KOPT-K1 (cell line): ENCODE results near the gene SCARB1.

Source experiments
- H3K27ac ChIP-seq: fragments of 200-600 bp; sonication (generic); 2 replicates; pipeline ENCODE4 v1.5.1; 2016; ENCODE audit warnings: antibody characterized with exemption, mild to moderate bottlenecking, low read depth, low read length; ENCODE audit not compliant: poor library complexity, severe bottlenecking
- H3K36me3 ChIP-seq: fragments of 200-600 bp; sonication (generic); 2 replicates; pipeline ENCODE4 v1.5.1; 2017; ENCODE audit warnings: antibody characterized with exemption, mild to moderate bottlenecking, low read length, moderate library complexity; ENCODE audit not compliant: insufficient read depth
- H3K9me3 ChIP-seq: fragments of 200-600 bp; sonication (generic); 2 replicates; pipeline ENCODE4 v1.5.1; 2017; ENCODE audit warnings: antibody characterized with exemption, low read length, mild to moderate bottlenecking; ENCODE audit not compliant: insufficient read depth, poor library complexity, severe bottlenecking

SCARB1 gene

DNA sequence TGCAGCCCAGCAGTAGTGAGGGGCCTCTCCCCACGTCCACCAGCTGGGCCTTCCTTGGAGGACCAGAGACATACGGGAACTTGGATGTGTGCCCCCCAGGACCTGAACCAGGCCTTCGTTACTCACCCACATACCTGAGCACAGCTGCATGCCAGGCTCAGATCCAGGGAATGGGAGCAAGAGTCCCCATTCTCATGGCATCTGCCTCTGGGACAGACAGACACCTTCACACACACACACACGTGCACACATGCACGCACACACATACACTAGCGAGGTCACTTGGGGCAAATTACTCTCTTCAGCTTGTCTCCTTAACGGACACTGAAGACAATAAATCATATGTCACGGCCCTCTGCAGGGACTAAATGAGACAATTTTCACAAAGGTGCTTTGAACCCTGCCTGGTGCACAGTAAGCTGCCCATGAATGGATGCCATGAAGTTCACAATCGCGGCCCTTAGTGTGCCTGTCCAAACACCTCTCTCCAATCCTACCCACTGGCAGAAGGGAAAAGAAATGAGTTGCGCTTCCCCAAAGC is 5.7 kb downstream of the SCARB1 start:
- Histone ChIP-seq H3K9me3 (no peaks in the 10 kb centered on the region), H3K27ac (no peak overlapping the region), H3K36me3 (peaks cover 43% of the 10 kb centered on the region)

DNA sequence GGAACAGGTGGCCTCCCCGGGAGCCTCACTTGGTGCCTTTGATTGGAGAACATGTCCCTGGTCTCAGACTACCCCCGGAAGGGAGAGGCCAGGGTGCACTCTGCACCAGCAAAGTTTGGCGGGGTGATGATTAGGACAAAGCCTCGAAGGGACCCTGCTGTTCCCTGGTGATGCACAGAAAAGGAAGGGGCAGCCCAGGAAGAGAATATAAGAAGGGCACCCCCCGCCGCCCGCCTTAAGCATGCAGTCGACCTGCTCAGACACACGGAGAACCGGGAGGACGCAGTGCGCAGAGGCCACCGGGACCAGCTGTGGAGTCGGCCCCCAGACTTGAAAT is 6.9 kb downstream of the SCARB1 start:
- no peaks in the 10 kb centered on the region for H3K9me3 ChIP-seq
- peaks cover 40% of the 10 kb centered on the region for H3K36me3 ChIP-seq
- no peak overlapping the region for H3K27ac ChIP-seq

DNA sequence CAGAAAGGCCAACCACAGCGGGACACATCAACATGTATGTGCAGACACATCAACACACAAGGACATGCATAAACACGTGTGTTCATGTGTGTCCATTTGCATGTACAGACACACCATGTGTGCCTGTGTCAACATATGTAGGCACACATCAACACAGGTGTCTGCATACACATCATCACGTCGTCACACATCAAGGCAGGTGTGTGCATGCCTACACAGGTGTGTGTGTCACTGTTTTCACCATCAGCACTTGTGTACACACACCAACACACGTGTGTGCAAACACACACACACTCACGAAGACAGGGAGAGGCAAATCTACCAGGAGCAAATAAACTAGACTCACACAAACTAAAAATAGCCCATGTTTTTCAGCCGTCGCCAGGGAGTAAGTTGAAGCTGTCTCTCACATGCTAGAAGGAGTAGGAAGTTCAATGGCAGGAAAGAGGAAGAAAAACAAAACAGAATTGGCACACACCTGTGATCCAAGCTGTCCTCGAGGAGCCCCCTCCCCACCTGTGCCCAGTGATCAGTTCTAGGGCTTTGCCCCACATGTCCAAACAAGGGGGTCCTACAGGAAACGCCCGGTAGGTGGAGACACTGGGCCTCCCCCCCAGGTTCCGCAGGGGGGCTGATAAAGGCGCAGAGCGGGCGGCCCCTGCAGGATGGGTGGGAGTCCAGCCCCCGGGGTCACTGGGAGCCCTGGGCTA is 7.4 kb downstream of the SCARB1 start:
- H3K27ac ChIP-seq, result no peak overlapping the region
- peaks cover 37% of the 10 kb centered on the region for H3K36me3 ChIP-seq
- no peaks in the 10 kb centered on the region for H3K9me3 ChIP-seq

DNA sequence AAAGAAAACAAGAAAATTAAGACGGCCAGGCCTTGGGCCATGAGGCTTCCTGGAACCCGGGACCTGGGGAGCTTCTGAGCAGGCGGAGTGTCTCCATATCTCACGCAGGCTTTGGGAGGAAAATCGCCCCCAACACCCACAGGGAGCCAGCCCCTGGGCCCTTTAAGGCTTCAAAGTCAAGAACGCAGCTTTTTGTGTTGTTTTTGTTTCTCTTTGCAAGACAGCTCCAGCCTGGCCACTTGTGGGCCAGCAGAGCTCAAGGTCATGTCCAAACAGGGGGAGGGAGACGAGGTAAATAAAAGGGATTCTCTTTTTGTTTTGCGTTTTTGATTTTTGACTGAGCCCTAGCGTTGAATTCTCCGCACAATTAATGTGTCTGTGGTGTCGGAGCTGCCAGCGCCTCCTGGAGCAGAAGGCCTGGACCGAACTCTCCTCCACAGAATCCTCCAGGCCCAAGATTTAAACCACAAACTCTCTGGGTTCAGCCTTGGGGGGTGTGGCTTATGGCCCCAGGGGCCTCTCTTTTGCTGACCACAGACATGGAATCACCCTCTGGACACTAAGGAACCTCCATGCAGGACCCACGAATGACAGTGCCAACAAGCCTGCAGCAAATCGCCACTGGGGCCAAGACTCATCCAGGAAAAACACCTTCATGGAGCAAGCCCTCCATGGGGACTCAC is 8.2 kb downstream of the SCARB1 start:
- H3K27ac ChIP-seq, result no peak overlapping the region
- peaks cover 40% of the 10 kb centered on the region for H3K36me3 ChIP-seq

DNA sequence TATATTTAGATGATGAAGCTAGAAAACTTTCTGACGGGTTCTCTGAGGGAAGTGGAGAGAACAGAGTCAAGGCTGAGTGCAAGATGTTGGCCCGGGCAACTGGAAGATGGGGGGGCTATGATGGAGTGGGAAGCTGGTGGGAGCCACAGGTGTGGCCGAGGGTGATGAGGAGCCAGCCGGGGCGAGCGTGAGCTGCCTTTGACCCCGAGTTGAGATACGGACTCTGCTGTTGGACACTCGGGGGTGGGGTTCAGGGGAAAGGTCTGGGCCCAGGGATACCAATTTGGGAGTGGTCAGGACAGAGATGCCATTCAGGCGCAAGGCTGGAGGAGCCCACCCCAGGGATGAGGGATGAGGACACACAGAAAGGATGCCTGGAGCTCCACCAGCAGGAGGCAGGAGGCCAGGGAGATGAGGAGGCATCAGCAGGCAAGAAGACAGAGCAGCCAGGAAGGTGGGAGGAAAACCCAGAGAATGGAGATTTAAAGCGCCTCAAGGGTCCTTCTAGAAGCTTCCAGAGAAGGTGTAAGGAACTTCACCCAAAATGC is 9.0 kb downstream of the SCARB1 start:
- H3K27ac ChIP-seq, result no peak overlapping the region
- H3K36me3 ChIP-seq, result peaks cover 33% of the 10 kb centered on the region
- H3K9me3 ChIP-seq, result no peaks in the 10 kb centered on the region

More for the DNA sequence above, 8.2 kb downstream of the SCARB1 start:
- no peaks in the 10 kb centered on the region for H3K9me3 ChIP-seq

DNA sequence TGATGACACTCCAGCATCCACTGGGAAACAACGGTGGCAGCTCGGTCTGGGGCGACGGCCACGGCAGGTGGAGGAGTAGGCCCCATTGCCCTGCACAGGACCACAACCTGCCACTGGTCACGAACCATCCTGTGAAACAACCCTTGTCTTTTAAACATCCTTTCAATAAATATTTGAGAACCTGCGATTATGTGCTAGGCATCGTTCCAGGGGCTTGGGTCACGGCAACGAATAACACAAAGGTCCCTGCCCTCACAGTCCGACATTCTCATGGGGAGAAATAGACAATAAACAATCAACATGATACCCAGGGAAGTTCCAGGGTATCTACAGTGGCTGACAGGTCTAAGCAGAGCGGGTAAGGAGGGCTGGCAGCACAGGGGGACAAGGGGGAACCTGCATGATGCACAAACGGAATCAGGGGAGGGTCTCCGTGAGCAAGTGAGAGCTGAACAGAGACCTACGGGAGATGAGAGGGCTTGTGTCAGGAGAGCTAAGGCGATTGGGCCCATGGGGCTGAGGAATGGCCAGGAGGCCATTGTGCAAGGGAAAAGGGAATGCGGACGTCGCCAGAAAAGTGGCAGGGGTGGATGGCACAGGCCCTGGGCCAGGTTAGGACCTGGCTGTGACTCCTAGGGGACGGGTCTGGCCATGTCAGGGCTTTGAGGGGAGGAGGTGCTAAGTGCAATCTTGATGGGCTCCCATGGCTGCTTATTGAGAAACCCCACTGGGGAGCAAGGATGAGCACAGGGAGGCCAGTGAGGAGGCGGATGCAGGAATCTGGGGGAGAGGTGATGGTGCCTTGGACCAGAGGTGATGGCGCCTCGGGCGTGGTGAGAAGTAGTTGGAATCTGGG is 9.7 kb downstream of the SCARB1 start:
- Histone ChIP-seq H3K9me3 (no peaks in the 10 kb centered on the region), H3K27ac (no peak overlapping the region), H3K36me3 (peaks cover 32% of the 10 kb centered on the region; the same call in 1 of the 2 replicates)

DNA sequence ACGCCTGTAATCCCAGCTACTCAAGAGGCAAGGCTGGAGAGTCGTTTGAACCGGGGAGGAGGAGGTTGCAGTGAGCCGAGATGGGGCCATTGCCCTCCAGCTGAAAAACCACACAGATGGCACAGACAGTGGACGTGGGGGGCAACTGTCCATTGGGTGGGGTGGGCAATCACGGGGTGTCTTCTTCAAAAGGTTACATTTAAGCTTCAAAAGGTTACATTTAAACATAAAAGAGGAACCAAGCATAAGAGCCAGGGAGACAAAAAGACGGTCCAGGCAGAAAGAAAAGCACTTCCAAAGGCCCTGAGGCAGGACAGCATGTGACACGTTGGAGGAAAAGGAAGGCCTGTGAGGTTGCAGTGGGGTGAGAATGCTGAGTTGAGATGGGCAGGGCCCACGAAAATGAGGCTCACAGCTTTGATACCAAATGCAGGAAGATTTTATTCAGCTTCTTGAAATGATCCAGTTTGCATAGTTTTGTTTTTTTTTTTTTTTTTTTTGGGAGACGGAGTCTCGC is 10.7 kb downstream of the SCARB1 start:
- Histone ChIP-seq H3K27ac (no peak overlapping the region), H3K9me3 (no peaks in the 10 kb centered on the region)

DNA sequence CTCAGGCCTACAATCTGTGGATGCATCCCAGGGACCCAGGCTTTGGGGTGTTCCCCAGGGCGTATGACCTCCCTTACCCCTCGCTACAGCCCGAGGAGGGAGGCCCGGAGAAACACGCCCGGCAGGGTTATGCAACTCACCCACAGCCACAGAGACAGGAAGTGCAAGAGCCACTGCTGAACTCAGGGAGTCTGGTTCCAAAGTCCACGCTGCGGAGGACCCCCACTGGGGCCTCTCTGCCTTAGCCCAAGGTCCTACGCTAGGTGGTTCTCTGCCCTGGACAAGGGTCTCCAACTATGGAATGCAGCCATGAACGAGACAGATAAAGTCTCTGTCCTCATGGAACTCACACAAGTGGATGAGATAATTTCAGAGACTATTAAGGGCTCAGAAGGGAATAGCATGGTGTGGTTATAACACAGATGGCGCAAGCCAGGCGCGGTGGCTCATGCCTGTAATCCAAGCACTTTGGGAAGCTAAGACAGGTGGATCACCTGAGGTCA is 11.3 kb downstream of the SCARB1 start:
- Histone ChIP-seq H3K9me3 (no peaks in the 10 kb centered on the region), H3K36me3 (peaks cover 25% of the 10 kb centered on the region; the same call in 1 of the 2 replicates), H3K27ac (no peak overlapping the region)

More for the DNA sequence above, 10.7 kb downstream of the SCARB1 start:
- peaks cover 31% of the 10 kb centered on the region; the same call in 1 of the 2 replicates for H3K36me3 ChIP-seq

DNA sequence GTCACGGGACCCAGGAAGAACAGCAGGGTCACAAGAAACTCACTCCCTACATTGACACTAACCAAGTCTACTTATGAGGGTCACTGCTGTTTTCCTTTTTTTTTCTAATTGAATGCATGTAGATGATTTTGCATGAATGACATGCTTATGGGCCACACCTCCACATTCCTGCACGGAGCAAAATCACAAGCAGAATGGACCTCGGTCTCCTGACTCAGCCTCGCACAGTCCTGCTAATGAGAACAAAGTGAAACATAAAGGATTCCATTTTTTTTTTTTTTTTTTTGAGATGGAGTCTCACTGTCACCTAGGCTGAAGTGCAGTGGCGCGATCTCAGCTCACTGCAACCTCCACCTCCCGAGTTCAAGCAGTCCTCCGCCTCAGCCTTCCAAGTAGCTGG is 12.3 kb downstream of the SCARB1 start:
- no peak overlapping the region for H3K27ac ChIP-seq
- H3K36me3 ChIP-seq, result peaks cover 24% of the 10 kb centered on the region; the same call in 1 of the 2 replicates
- no peaks in the 10 kb centered on the region for H3K9me3 ChIP-seq

DNA sequence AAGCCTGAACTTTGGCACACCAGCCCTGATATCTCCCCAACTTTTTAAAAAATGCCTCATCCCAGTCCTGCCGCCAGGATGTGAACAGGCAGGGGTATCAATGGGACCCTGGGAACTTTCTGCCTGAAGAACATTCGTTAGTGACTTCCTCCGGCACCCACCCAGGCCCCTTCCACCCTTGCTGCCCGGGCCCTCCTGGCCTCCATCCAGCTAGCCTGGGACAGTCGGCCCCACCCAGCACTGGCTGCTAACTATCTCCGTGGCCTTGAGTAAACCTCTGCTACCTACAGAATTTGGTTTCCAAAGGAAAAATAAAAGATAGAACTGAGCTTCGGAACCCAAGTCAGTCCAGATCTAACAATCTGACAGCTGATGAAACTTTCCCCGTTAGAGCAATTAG is 14.3 kb downstream of the SCARB1 start:
- peaks cover 17% of the 10 kb centered on the region; the same call in 1 of the 2 replicates for H3K36me3 ChIP-seq
- no peaks in the 10 kb centered on the region for H3K9me3 ChIP-seq
- H3K27ac ChIP-seq, result no peak overlapping the region

DNA sequence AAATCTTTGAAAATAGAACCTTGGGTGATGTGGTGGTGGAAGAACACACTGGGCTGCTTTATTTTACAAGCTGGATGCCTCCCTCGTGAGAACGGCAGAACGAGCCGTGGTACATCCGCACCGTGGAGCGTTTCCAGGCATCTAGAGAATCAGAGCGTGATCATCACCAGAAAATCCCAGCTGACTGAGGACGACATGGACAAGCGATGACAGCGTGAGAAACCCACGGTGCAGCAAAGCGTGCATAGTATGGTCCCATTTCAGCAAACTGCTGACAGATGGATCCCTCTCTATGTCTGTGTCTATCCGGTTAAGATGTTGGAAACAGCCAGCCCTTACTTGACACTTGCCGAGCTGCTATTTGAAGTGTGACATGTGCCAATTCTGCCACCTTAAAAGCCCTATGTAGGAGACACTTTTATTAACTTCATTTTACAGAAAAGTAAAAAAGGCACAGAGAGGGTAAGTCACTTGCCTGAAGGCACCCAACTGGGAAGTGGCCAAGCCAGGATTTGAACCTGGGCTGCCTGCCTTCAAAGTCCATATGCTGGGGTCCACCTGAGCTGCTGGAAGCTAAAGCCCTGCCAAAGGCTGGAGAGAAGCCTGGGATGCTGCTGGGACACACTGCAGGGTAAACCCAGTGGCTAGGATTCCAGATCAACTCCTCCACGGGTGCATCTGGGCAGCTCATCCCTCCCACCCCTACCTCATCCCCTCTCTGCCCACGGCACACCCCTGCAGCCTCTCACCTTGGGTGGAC is 14.9 kb downstream of the SCARB1 start:
- no peaks in the 10 kb centered on the region for H3K9me3 ChIP-seq
- H3K36me3 ChIP-seq, result peaks cover 14% of the 10 kb centered on the region; the same call in 1 of the 2 replicates
- H3K27ac ChIP-seq, result no peak overlapping the region

DNA sequence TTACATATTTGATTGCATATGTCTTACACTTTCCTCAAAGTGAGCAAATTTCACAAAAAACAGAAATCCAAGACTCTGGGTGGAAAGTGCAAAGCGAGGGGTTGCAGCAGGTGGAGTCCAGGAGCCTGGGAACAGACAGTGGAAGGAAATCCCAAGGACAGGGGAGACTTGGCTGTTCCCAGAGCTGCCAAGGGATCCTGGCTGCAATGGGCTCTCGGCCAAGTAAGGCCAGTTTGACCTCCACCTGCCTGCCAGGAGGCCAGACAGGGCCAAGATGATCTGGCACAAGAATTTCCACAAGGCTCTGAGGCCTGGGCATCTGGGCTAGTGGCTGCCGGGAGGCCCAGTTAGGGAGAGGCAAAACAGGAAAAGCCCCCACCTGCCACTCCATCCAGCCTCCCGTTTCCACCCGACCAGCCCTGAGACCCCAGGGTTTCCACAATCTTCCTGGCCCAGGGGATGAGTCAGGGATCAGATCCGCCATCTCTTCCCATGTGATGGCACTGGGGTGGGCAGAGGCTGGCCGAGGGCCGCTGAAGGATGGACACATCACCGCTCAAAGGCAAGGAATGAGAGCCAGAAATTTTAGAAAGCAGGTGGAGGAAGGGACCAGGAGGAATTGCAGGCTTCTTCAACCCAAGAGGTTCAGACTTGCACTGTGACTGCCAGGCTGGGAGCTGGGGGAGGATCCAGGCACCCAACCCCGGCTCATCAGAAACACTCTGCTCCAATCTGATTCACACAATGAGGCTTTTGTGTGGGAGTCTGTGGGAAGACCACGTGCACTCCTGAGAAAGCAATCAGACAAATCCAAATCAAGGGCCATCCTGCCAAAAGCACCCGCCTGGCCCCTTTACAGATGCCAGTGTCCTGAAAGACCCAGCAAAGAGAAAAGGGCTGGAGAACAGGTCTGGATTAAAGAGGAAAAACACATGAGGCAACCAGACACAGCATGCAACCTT is 16.3 kb downstream of the SCARB1 start:
- Histone ChIP-seq H3K9me3 (no peaks in the 10 kb centered on the region), H3K27ac (no peak overlapping the region), H3K36me3 (peaks cover 11% of the 10 kb centered on the region; the same call in 1 of the 2 replicates)
